HG02623 (cell line): ENCODE results near the gene KIF26A.

Experiments
- ATAC-seq: cut with Tn5 transposase; IDR thresholded peaks from one replicate; pipeline ENCODE4 v1.9.1; 2021; ENCODE audit warnings: moderate library complexity; ENCODE audit not compliant: unreplicated experiment

KIF26A gene

DNA sequence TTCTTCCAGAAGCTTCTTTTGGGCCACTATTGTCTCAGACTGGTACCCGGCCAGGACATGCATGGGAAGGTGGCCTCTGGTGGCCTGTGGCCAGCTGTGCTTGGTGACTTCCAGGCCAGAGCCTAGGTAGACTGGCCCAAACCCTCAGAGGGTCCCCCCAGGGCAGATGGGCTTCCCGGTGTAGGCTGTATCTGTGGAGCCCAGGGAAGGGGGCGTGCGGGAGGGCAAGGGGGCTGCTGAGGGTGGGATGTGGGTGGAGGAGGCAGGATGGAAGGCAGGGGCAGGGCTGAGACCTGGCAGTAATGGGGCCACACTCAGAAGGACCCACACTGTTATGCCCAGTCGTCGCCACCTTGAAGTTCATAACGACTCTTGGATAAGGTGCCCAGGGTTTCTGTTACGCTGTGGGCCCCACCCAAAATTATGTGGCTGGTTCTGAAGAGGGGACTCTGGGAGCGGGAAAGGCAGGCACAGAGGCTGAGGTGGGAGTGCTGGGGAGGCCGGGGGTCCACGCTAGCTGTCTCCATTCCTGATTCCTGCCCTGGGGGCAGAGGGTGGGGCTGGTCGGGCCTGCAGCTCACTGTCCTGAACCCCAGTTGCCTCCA, 52.1 kb downstream of the KIF26A start:
- ATAC-seq, result no peak

DNA sequence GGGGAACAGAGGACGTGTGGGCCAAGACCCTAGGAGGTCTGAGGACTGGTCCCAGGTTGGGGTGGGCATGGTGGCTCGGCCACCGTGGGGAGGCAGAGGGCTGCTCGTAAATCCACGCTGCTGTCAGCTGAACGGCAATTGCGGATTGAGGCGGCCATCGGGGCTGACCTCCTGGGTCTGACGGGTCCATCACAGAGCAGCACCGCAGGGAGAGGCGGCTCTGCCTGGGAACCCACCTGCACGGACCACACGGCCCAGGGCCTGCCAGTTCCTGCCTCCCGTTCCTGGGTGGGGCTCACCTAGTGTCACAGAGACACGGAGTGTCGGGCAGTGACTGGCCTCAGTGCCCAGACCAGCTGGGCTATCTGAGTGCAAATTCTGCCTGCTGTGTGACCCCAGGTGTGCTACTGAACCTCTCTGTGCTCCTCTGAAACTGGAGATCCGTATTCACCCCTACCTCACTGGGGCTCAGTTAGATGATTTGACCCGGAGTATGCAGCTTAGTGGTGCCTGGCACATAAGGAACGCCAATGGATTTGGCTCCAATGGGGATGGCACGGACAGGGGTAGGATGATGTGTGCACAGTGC, 53.1 kb downstream of the KIF26A start:
- ATAC-seq, result no peak

DNA sequence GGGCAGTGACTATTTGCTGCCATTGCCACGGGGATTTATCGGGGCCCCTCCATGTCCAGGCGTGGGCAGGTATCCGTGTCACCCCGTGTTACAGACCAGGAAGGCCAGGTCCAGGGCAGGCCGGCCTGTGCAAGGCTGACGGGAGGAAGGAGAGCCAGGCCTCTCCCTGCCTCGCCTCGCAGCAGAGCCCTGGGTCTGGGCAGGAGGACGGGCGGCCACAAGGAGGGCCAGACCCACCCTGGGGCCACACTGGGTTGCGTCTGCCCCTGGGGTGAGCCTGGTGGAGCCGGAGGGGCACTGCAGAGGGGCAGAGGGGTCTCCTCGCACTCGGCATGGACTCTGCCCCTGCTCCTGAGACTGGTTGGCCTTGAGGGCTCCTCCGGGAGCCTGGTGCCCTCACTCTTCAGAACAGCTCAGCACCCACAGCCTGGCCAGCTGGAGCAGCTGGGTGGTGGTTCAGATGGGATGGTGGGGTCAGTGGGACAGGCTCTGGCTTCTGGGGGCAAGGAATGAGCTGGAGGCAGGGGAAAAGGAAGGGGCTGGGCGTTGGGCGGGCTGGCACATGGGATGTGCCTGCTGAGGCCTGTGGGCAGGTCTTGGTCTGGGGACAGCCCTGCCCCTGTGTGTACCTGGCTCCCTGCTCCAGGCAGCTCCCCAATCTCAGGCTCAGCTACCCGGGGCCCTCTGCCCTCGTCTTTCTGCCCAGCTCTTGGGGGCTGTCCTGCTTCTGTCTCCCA, 53.9 kb downstream of the KIF26A start:
- no peak for ATAC-seq

DNA sequence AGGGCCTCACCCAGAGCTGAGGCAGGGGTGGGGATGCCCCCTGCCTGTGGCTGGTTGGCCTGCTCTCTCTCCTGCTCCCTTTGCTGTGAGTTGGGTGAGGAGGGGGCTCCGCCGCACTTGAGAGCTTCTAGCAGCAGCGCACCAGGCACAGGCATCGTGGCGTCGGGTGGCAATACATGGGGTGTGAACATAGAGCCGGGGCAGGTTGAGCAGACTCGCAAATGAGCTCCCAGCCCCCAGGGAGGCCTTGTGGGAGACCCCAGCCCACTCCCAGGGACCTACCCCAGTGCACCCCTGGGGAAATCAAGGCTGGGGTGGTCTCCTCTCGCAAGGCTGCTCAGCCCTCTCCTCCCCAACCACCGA, 54.5 kb downstream of the KIF26A start:
- ATAC-seq, result no peak

DNA sequence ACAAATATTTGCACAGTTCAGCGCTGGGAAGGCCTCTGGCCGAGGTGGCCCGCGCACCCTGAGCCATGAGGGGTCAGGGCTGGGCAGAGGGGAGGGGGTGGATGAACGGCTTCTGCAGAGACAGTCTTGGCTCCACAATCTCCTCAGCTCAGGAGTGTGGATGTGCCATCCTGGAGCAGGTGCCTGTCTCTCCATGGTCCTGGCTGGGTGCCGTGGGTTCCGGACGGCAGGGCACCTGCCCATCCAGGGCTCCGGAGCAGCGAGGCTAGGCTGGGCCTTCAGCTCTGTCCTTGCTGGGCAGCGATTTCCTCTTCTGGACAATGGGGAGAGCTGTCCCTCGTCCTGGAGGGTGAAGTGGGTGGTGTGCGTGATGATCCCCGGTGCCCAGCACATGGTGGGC, 55.6 kb downstream of the KIF26A start:
- no peak for ATAC-seq

DNA sequence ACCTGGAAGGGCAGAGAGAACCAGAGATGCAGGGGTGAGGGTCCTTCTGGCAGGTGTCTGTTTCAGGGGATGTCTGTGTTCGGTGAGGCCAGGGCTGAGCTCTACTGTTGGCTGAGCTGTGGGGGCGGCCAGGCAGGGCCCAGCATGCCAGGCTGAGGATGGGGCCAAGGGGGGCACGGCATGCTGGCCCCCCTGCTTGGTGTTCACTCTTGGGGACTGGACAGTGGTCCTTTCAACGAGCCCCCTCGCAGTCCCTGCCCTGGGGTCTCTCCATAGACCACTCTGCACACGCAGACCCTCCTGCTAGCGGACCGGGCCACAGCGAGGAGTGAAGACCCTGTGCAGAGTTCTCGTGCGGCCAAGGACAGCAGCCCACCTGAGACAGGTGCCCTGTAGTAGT, 56.3 kb downstream of the KIF26A start:
- no peak for ATAC-seq

DNA sequence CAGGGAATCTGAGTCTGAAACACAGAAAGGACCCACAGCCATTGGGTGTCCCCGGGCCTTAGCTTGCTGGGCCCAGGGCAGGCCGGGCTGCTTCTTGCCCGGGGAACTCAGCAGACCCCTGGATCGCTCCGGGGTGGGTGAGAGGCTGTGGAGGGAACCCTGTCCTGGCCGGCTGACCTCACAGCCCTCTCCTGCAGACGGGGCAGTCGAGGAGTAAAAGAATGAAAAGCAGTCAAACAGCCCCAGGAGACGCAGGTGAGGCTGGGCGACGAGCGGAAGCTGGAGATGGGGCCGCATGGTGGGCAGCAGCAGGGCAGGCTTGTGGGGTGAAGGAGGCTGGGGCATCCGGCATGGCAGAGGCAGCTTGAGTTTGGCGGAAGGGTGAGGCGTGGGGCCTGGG, 57.0 kb downstream of the KIF26A start:
- ATAC-seq, result no peak

DNA sequence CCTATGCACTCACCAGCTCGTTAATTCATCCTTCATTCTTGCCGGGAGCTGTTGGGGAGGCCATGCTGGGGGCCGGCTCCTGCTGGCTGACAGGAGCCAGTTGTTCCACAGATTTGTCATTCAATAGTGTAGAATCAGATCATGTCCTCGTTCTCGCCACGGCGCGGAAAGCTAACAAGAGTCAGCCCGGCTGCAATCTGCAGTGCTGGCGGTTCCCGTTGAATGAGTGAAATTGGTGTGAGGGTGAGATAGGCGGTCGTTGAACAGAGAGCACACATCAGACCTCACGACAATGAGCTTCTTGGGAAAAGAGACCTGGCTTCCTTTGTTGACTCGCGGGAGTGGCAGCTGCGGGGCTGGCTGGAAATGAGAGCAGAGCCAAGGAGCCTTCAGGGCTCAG, 57.5 kb downstream of the KIF26A start:
- no peak for ATAC-seq

DNA sequence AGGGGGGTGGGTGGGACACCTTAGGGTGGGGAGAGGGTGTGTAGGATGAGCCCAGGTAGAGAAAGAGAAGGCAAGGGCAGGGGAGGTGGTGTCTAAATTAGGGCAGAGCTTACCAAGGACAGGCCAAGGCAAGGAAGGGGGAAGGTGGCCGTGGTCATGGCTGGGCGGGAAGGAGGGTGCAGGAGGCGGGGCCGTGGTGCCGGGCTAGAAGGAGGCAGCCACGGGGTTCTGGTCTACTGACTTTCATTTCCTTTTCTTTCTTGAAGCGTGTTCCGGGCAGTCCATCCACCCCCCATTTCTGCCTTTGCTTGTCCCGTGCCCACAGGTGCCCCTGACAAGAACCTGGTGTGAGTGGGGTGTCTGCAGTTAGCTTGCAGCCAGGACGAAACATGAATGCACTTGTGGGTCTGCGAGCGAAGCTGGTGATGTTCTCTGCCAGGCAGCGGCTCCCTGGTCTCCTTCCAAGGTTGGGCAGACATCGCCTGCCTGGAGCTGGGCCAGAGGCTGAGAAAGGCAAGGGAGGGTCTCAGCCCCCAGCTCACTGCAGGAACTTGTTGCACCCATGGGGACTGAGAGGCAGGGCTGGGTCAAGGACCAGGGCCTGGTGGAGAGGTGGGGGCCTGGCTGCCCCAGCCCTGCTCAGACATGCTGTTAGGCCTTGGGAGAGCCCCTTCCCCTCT, 58.2 kb downstream of the KIF26A start:
- ATAC-seq, result no peak

DNA sequence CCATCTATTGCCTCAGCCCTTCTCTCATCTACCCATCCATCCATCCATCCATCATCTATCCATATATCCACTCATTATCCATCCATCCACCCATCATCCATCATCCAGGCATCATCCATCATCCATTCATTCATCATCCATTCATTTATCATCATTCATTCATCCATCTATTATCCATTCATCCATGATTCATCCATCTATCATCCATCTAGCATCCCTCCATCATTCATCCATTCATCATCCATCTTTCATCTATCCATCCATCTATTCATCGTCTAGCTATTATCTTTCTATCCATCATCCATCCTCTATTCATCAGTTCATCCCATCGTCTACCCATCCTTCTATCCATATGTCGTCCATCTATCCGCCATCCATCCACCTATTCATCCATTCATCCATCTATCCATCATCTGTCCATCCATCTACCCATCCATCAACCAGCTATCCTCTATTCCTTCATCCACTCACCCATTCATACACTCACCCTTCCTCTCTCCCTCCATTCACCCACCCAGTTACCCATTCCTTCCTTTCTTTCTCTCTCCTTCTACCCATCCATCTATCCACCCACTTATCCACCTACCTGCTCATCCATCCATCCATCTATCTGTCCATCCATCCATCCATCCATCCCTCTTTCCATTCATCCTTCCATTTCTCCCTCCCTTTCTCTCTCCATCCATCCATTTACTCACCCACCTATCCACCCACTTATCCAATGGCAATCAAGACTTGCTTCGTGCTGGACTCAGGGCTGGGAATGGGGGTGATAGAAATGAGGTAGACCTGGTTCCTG, 59.3 kb downstream of the KIF26A start:
- ATAC-seq, result no peak

DNA sequence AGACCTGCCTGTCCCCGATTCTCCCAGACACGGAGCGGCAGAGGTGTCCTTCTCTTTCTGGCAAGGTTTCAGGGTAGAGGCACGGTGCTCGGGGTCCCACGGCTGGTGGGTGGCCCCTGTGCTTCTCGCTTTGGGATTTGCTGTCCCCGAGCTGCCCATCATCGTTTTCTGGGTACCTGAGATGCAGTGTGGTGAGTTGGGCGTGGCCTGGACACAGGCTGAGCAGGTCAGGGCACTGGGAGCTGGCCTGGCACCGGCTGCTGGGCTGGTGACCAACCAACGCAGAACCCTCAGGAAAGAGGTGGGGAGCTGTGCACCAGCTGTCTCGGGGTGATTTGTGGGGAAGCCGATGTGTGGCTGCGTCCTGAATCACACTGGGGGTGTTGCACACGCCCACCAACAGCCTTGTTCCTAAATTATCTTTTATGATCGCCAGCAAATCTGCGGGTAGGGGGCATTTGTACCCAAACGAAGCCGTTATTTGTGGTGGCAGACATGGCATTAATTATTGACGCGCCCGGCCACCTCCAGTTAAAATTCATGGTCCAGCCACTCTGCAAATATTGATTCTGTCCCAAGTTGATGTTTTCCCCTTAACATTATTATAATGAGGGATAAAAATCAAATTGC, 61.0 kb downstream of the KIF26A start:
- no peak for ATAC-seq

DNA sequence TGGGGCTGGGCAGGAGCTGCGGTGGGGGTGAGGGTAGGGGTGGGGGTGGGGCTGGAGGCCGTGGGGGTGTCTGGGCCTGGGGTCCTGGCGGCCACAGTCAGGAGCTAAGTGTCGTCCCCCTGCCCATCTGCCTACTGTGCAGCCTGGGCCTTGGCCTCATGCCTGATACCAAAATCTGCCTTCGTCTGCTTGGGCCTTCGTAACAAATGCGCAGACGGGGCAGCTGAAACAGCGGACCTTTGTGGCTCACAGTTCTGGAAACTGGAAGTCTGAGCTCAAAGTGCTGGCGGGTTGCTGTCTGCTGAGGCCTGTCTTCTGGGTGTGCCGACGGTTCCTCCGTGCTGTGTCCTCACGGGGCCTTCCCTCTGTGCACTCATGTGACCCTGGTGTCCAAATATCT, 61.7 kb downstream of the KIF26A start:
- ATAC-seq, result no peak

DNA sequence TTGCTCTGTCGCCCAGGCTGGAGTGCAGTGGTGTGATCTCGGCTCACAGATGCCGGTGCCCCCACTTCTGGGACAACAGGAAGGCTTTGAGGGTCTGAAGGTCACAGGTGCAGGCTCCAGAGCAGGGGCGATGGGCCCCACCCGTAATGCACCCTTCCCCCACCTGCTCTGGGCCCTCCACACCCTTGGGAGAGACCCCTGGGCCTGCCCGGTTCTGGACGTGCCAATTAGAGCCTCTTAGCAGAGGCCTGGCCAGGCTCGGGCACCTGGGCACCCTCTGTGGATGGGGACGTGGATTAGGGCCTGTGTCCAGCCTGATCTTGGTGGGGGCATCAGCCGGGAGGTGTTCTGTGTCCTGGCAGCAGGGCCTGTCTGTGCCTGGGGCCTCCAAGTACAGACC, 62.2 kb downstream of the KIF26A start:
- ATAC-seq, result no peak

DNA sequence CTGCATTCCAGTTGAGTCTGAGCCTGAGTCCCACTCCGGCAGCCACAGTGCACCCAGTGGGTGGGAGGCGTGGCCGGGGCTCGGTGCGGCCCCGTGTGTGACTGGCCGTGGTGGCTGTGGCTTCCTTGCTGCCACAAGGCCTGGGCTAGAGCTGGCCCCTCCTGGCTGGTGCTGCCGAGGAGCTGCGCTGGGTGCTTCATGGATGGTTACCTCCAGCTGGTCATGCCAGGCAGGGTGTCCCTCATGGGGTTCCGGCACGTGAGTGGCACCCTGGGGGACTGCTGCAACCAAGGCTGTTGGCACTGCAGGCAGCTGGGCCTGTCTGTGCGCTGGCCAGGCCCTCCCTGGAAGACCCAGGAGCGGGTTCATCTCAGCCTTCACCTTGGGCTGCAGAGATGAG, 62.7 kb downstream of the KIF26A start:
- ATAC-seq, result no peak

DNA sequence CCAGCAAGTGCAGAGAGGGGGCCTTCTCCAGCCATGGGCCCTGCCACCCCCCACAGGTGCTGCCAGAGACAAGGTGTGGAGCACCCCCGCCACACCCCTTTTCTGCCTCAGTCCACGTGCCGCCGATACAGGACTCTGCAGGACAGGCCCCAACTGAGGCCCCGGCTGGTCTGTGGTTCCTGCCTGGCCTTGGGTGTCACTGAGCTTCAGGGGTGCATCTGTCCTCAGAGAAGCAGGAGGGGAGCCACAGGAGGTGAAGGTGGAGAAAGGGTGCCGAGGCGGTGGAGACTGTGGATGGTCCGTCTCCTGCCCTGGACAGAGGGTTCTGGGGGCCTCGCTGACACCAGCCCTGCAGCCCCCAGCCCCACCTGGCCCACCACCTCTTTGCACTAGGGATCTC, 63.1 kb downstream of the KIF26A start:
- ATAC-seq, result no peak

DNA sequence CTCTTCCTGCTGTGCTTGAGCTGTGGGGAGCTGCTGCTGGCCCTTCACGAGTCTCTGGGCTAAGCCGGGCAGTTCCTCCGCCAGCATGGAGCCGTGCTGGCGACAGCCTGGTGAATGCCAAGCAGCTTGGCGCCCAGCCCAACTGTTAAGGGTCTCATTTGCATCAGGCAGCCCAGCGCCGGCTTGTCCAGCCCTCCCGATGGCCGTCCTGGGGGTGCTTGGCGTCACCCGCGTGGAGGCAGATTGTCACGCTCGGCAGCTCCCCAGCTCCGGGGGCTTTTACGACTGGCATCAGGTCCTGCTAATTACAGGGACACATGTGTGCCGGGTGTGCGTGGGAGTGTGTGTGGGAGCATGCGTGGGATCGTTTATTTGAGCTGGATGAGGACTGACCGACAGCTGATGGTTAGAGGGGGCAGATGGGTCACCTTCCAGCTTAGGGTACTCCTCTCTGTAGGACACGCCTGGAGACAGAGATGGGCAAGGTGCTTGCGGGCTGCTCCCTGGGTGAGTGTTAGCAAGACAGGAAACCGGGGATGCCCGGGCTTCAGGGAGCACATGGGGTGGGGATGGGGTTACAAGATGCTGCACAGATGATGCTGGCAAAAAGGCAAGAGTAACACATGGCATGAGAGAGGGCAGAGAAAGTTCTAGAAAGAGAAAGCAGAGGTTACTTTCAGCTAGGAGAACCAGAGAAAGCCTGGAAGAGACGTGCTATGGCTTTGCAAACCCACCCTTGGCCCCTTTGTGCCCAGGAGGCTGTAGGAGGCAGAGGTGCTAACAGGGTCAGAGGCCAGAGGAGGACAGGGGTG, 64.1 kb downstream of the KIF26A start:
- ATAC-seq, result no peak

DNA sequence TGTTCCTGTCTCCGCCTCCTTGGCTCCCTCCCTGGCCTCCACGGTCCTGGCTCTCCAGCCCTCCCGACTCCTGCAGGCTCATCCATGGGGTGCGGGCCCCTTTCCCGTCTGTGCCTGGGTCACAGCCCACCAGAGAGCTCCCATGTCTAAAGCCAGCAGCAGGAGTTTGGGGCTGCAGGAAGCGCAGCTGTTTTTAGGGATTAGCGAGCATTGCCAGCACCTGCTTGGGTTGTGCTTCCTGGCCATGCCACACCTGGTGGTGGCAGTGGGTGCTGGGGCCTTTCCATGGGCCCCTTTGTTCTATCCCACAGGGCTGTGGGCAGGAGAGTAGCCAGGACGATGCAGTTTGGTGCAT, 64.7 kb downstream of the KIF26A start:
- no peak for ATAC-seq

DNA sequence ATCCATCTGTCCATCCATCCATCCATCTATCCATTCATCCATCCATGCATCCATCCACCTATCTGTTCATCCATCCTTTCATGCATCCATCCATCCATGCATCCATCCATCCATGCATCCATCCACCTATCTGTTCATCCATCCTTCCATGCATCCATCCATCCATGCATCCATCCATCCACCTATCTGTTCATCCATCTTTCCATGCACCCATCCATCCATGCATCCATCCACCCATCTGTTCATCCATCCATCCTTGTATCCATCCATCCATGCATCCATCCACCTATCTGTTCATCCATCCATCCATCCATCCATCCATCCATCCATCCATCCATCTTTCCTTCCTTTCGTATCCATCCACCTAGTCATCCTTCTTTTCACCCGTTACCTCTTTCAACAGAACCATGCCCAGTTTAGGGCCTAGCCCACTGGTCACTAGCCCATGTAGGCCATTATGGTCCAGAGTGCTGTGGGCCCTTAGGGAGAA, 66.3 kb downstream of the KIF26A start:
- no peak for ATAC-seq

DNA sequence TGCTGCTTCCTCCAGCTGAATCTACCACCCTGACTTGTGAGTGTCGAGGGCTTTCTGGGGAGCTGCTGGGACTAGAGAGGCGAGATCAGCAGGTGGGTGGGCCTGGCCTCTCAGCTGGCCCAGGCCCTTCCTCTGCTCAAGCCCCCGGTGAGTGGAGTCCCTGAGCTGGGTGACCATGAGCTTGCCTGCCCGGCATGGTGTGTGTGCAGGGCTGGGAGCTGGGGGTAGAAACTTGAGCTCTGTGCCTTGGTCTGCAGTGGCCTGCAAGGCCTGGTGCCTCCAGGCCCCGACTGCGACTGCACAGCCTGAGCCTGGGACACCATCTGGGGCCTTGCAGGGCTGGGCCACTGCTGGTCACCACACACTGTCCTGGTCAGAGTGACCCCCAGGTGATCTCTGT, 67.4 kb downstream of the KIF26A start:
- ATAC-seq, result no peak
